ENCODE measurements around the gene PPFIA2. TPM values are rescaled to one million over a fixed set of nuclear protein-coding genes. Genes with fewer than 3 reads are reported as not detected.

PPFIA2 gene
- total RNA-seq, 1 experiment from 2014 or later: not detected

- intact Hi-C loops (cut with micrococcal nuclease; ENCODE audit: unreplicated experiment) (no loop called here), in situ Hi-C loops (cut with HindIII; ENCODE audit: low pct_unique_long_range_greater_than_20kb, low sequenced_read_pairs) (no loop called here)
- Histone ChIP-seq H3K9me3 (ENCODE audit: control insufficient read depth, insufficient read depth, low read depth, low read length) (no peaks in the 10 kb centered on the region), H3K36me3 (ENCODE audit: control insufficient read depth, insufficient read depth, low read length) (no peaks in the 10 kb centered on the region), H3K27me3 (ENCODE audit: control insufficient read depth, insufficient read depth, low read length) (no peaks in the 10 kb centered on the region), H3K4me3 (ENCODE audit: low read depth in 2 of 2, low read length in 2 of 2) (no peak overlapping the region), H3K4me1 (ENCODE audit: control insufficient read depth, insufficient read depth, low read length) (no peaks in the 10 kb centered on the region), H3K27ac (ENCODE audit: low read length) (no peak overlapping the region)
- no peak for TF ChIP-seq REST (IDR thresholded peaks at IDR 0.05; ENCODE audit: insufficient read depth in 1 of 2, low read depth in 2 of 2, low read length in 1 of 2)
- no peak for TF ChIP-seq SIN3A (IDR thresholded peaks at IDR 0.05; ENCODE audit: borderline replicate concordance, insufficient read depth, low read depth, low read length)
- no peak for TF ChIP-seq TCF7L2 (IDR thresholded peaks at IDR 0.05; ENCODE audit: low read depth, low read length)
- no peak for TF ChIP-seq POLR2AphosphoS5 (IDR thresholded peaks at IDR 0.05; ENCODE audit: low read depth, low read length)
- TF ChIP-seq CTCF (IDR thresholded peaks at IDR 0.05): no peak
- DNase-seq (ENCODE audit: low read depth, low spot score) (no peak), ATAC-seq (no peak)
- ChIA-PET CTCF (no interaction called here), POLR2A (no interaction called here)
- no TSS peak for BruUV-seq (replicated peaks)
Observed at GRCh38 chr12:81539279-81539678, 219.9 kb downstream of the PPFIA2 start.

- no peaks in the 10 kb centered on the region for H3K4me1 ChIP-seq (ENCODE audit: control insufficient read depth, insufficient read depth, low read length)
- TF ChIP-seq TCF7L2 (IDR thresholded peaks at IDR 0.05; ENCODE audit: low read depth, low read length) (no peak), REST (IDR thresholded peaks at IDR 0.05; ENCODE audit: insufficient read depth in 1 of 2, low read depth in 2 of 2, low read length in 1 of 2) (no peak), SIN3A (IDR thresholded peaks at IDR 0.05; ENCODE audit: borderline replicate concordance, insufficient read depth, low read depth, low read length) (no peak), CTCF (IDR thresholded peaks at IDR 0.05) (no peak), POLR2AphosphoS5 (IDR thresholded peaks at IDR 0.05; ENCODE audit: low read depth, low read length) (no peak)
- no peaks in the 10 kb centered on the region for H3K9me3 ChIP-seq (ENCODE audit: control insufficient read depth, insufficient read depth, low read depth, low read length)
- in situ Hi-C loops (cut with HindIII; ENCODE audit: low pct_unique_long_range_greater_than_20kb, low sequenced_read_pairs): no loop called here
- ATAC-seq: no peak
- no peak overlapping the region for H3K4me3 ChIP-seq (ENCODE audit: low read depth in 2 of 2, low read length in 2 of 2)
- no peak for DNase-seq (ENCODE audit: low read depth, low spot score)
- no peak overlapping the region for H3K27ac ChIP-seq (ENCODE audit: low read length)
- BruUV-seq (replicated peaks): no TSS peak
- no peaks in the 10 kb centered on the region for H3K27me3 ChIP-seq (ENCODE audit: control insufficient read depth, insufficient read depth, low read length)
- CTCF ChIA-PET: no interaction called here
- no peaks in the 10 kb centered on the region for H3K36me3 ChIP-seq (ENCODE audit: control insufficient read depth, insufficient read depth, low read length)
- POLR2A ChIA-PET: no interaction called here
- intact Hi-C loops (cut with micrococcal nuclease; ENCODE audit: unreplicated experiment): no loop called here
Observed at GRCh38 chr12:81533054-81533453, 226.1 kb downstream of the PPFIA2 start.

Data from Panc1 (cell line).